CD14-positive monocyte (primary cell): Measurements from ENCODE around the gene MRPS27. TPM values are rescaled to one million over a fixed set of nuclear protein-coding genes. Genes with fewer than 3 reads are reported as not detected.

Source experiments
- DNase-seq, 3 donors: peaks; one replicate each; pipeline ENCODE4 v3.0.0-alpha.2; 2011 to 2022
- H2AFZ ChIP-seq: 2 replicates; pipeline ENCODE4 v1.6.0; 2012; ENCODE audit warnings: mild to moderate bottlenecking, low read depth, low read length, inconsistent platforms; ENCODE audit not compliant: insufficient read depth, poor library complexity, severe bottlenecking
- H3K27ac ChIP-seq, 2 donors: 1 replicate in 1 of 2; 2 replicates in 1 of 2; pipeline ENCODE4 v1.5.1; 2012 to 2013; ENCODE audit warnings: low read length in 2 of 2, control low read depth in 1 of 2, inconsistent platforms in 1 of 2, low read depth in 1 of 2, mild to moderate bottlenecking in 1 of 2
- H3K27me3 ChIP-seq, 2 donors: one replicate each; pipeline versions ENCODE4 v1.6.0 to v1.6.1; 2011 to 2013; ENCODE audit warnings: low read length in 2 of 2; ENCODE audit not compliant: control insufficient read depth in 2 of 2, insufficient read depth in 2 of 2
- H3K36me3 ChIP-seq, 2 donors: replicated peaks in 1 of 2; 1 replicate in 1 of 2; 2 replicates in 1 of 2; pipeline versions ENCODE4 v1.5.1 to v1.6.1; 2012 to 2013; ENCODE audit warnings: low read length in 2 of 2, control low read depth in 1 of 2, inconsistent platforms in 1 of 2, mild to moderate bottlenecking in 1 of 2; ENCODE audit not compliant: insufficient read depth in 2 of 2, control insufficient read depth in 1 of 2
- H3K4me1 ChIP-seq, 2 donors: 1 replicate in 1 of 2; 2 replicates in 1 of 2; pipeline versions ENCODE4 v1.5.1 to v1.6.1; 2012 to 2013; ENCODE audit warnings: low read length in 2 of 2, control low read depth in 1 of 2, inconsistent platforms in 1 of 2, mild to moderate bottlenecking in 1 of 2, moderate library complexity in 1 of 2; ENCODE audit not compliant: insufficient read depth in 2 of 2, control insufficient read depth in 1 of 2
- H3K4me2 ChIP-seq: replicated peaks from 2 replicates; pipeline ENCODE3; 2012; ENCODE audit warnings: low read length, moderate library complexity, mild to moderate bottlenecking; ENCODE audit not compliant: poor library complexity, severe bottlenecking; ENCODE audit errors: extremely low read depth
- H3K4me3 ChIP-seq, 3 experiments: fragments of 200-600 bp in 1 of 3; sonication (generic) in 1 of 3; replicated peaks in 1 of 3; 1 replicate in 2 of 3; 2 replicates in 1 of 3; pipeline ENCODE4 v1.5.1; 2011 to 2013; ENCODE audit warnings: low read length in 3 of 3, mild to moderate bottlenecking in 3 of 3, control low read depth in 2 of 3, low read depth in 2 of 3, inconsistent platforms in 1 of 3, moderate library complexity in 1 of 3
- H3K79me2 ChIP-seq: 2 replicates; pipeline ENCODE4 v1.6.0; 2012; ENCODE audit warnings: mild to moderate bottlenecking, control low read depth, inconsistent platforms, low read length, moderate library complexity; ENCODE audit not compliant: insufficient read depth
- H3K9ac ChIP-seq: 2 replicates; pipeline ENCODE4 v1.6.0; 2017; ENCODE audit warnings: low read length, mild to moderate bottlenecking; ENCODE audit not compliant: insufficient read depth, poor library complexity, severe bottlenecking
- H3K9me3 ChIP-seq, 2 donors: replicated peaks in 1 of 2; 1 replicate in 1 of 2; 2 replicates in 1 of 2; pipeline versions ENCODE4 v1.5.1 to v1.6.1; 2012 to 2013; ENCODE audit warnings: low read length in 2 of 2, control low read depth in 1 of 2; ENCODE audit not compliant: control insufficient read depth in 1 of 2, insufficient read depth in 1 of 2
- H4K20me1 ChIP-seq: 2 replicates; pipeline ENCODE4 v1.6.0; 2012; ENCODE audit warnings: mild to moderate bottlenecking, low read length, control low read depth, moderate library complexity; ENCODE audit not compliant: insufficient read depth
- H3K27ac Mint-ChIP-seq, 7 donors: one replicate each; pipeline ENCODE4 v1.8.0; 2020; ENCODE audit warnings: mild to moderate bottlenecking in 7 of 7, mixed read lengths in 7 of 7, moderate library complexity in 6 of 7, inconsistent platforms in 2 of 7
- H3K27me3 Mint-ChIP-seq, 3 donors: one replicate each; pipeline ENCODE4 v1.8.0; 2021 to 2022; ENCODE audit warnings: low read depth in 3 of 3, mild to moderate bottlenecking in 3 of 3, mixed read lengths in 3 of 3, moderate library complexity in 3 of 3, inconsistent platforms in 1 of 3
- H3K36me3 Mint-ChIP-seq, 2 donors: one replicate each; pipeline ENCODE4 v1.8.0; 2020; ENCODE audit warnings: mixed read lengths in 2 of 2, inconsistent platforms in 1 of 2, mild to moderate bottlenecking in 1 of 2
- H3K4me1 Mint-ChIP-seq: one replicate; pipeline ENCODE4 v1.8.0; 2020; ENCODE audit warnings: mild to moderate bottlenecking, mixed read lengths
- H3K4me3 Mint-ChIP-seq, 2 donors: one replicate each; pipeline ENCODE4 v1.8.0; 2020; ENCODE audit warnings: mild to moderate bottlenecking in 2 of 2, mixed read lengths in 2 of 2, moderate library complexity in 1 of 2
- H3K9me3 Mint-ChIP-seq, 7 donors: one replicate each; pipeline ENCODE4 v1.8.0; 2020 to 2022; ENCODE audit warnings: mixed read lengths in 7 of 7, mild to moderate bottlenecking in 6 of 7, moderate library complexity in 6 of 7, inconsistent platforms in 2 of 7
- WGBS: methylation state at CpG from one replicate; pipeline ENCODE4 v1.1.5; 2013; ENCODE audit warnings: missing lambda C conversion rate; ENCODE audit not compliant: insufficient coverage; 5-methylcytosine and 5-hydroxymethylcytosine counted together
- intact Hi-C, 2 donors: fragments of 100-400 bp; cut with micrococcal nuclease; formaldehyde crosslinking; loops; one replicate each; pipeline versions ENCODE4 v1.15.0 to v1.15.1; 2023
- polyA plus RNA-seq, 3 donors: library from polyadenylated mRNA; depleted of rRNA in 1 of 3; unstranded in 2 of 3; stranded (reverse) in 1 of 3; fragments of 300-500 nt in 2 of 3; fragments of >200 nt in 1 of 3; fragmentation: Illumina TruSeq in 2 of 3; gene quantifications; 1 replicate in 2 of 3; 2 replicates in 1 of 3; pipeline ENCODE4 v1.2.3, GENCODE V29; 2012 to 2021
- TF ChIP-seq, protein P1 (sequence below): fragments of 200-600 bp; IDR thresholded peaks from one replicate; pipeline ENCODE4 v1.8.0; 2022; ENCODE audit warnings: antibody characterized with exemption, mild to moderate bottlenecking

The MRPS27 gene
- polyA plus RNA-seq, 3 donors = 13.3 to 19.2 (median 15.3) TPM

- Mint-ChIP-seq H3K4me3 (no peak overlapping the region), H3K36me3 (no peaks in the 10 kb centered on the region), H3K4me1 (peaks cover 8% of the 10 kb centered on the region), H3K27ac (no peak overlapping the region), H3K9me3 (peaks cover 3 to 16% (median 7%) of the 10 kb centered on the region in 7 donors), H3K27me3 (peaks cover 3 to 17% (median 11%) of the 10 kb centered on the region in 3 donors)
- TF ChIP-seq, protein P1, sequence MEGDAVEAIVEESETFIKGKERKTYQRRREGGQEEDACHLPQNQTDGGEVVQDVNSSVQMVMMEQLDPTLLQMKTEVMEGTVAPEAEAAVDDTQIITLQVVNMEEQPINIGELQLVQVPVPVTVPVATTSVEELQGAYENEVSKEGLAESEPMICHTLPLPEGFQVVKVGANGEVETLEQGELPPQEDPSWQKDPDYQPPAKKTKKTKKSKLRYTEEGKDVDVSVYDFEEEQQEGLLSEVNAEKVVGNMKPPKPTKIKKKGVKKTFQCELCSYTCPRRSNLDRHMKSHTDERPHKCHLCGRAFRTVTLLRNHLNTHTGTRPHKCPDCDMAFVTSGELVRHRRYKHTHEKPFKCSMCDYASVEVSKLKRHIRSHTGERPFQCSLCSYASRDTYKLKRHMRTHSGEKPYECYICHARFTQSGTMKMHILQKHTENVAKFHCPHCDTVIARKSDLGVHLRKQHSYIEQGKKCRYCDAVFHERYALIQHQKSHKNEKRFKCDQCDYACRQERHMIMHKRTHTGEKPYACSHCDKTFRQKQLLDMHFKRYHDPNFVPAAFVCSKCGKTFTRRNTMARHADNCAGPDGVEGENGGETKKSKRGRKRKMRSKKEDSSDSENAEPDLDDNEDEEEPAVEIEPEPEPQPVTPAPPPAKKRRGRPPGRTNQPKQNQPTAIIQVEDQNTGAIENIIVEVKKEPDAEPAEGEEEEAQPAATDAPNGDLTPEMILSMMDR = no peak
- no peak for DNase-seq
- Histone ChIP-seq H3K4me1 (no peaks in the 10 kb centered on the region), H3K4me2 (no peak overlapping the region), H3K27me3 (peaks cover 3% of the 10 kb centered on the region in 2 donors), H3K27ac (no peak overlapping the region), H3K4me3 (no peak overlapping the region), H4K20me1 (no peaks in the 10 kb centered on the region), H3K79me2 (no peaks in the 10 kb centered on the region), H3K9me3 (peaks cover 0 to 4% of the 10 kb centered on the region in 2 donors), H2AFZ (no peak overlapping the region), H3K36me3 (no peaks in the 10 kb centered on the region), H3K9ac (no peak overlapping the region)
- no CpG with 5 or more reads among the region's 6 CpGs for WGBS
- intact Hi-C loops = no loop called here
Observed at GRCh38 chr5:72194846-72195245, 125.2 kb downstream of the MRPS27 start.

DNA sequence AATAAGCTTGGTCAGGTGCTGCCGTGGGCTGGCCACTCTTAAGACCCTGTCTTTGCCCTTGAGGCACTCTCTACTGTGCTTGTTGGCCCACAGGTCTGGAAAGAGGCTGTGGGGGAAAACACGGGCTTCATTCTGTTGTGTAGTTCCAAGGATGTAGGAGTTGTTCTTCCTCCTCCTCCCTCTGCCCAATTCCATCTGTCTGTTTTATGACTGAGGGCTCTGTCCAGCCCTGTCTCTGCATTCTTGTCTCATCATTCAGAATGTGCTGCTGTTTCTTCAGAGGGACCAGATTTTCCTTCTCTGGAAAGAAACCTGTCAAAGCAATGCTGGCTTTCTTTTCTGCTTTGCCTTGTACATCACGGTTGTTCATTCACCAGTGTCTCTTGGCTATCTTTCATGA is 128.6 kb downstream of the MRPS27 start:
- no CpG with 5 or more reads among the region's 3 CpGs for WGBS
- Mint-ChIP-seq H3K4me3 (no peak overlapping the region), H3K9me3 (peaks cover 0 to 15% (median 5%) of the 10 kb centered on the region in 7 donors), H3K4me1 (peaks cover 8% of the 10 kb centered on the region), H3K27me3 (peaks cover 3 to 19% (median 11%) of the 10 kb centered on the region in 3 donors), H3K36me3 (no peaks in the 10 kb centered on the region), H3K27ac (no peak overlapping the region)
- no peak overlapping the region for H3K4me3 ChIP-seq
- no peaks in the 10 kb centered on the region for H3K36me3 ChIP-seq
- H3K4me1 ChIP-seq = no peaks in the 10 kb centered on the region
- H3K9ac ChIP-seq = no peak overlapping the region
- intact Hi-C loops = no loop called here
- H3K27ac ChIP-seq = no peak overlapping the region
- H3K79me2 ChIP-seq = no peaks in the 10 kb centered on the region
- DNase-seq = no peak
- no peak overlapping the region for H2AFZ ChIP-seq
- peaks cover 0 to 4% of the 10 kb centered on the region in 2 donors for H3K9me3 ChIP-seq
- H3K27me3 ChIP-seq = peaks cover 3% of the 10 kb centered on the region in 2 donors
- H3K4me2 ChIP-seq = no peak overlapping the region
- TF ChIP-seq, protein P1 = no peak
- H4K20me1 ChIP-seq = no peaks in the 10 kb centered on the region
